HS-27A (cell line): ENCODE data around the gene ERICH2.

Experiments used
- DNase-seq: peaks from one replicate; pipeline ENCODE4 v3.0.0-alpha.2; 2012; ENCODE audit warnings: low read depth, missing footprints

The ERICH2 gene

GRCh38 chr2:170842785-170843184 lies 72.6 kb downstream of the ERICH2 start:
- DNase-seq: peak; percentile 29

- DNase-seq: peak; percentile 69
These were observed 73.5 kb downstream of the ERICH2 start for GRCh38 chr2:170843656-170844055.

GRCh38 chr2:170845343-170845742 lies 75.2 kb downstream of the ERICH2 start:
- DNase-seq: no peak

GRCh38 chr2:170846314-170846713 lies 76.1 kb downstream of the ERICH2 start:
- DNase-seq: no peak

- DNase-seq: no peak
These were observed 77.5 kb downstream of the ERICH2 start for GRCh38 chr2:170847716-170848115.
